Brain pericyte (primary cell): ENCODE measurements around the gene CPNE2.

Source experiments
- DNase-seq: peaks from one replicate; pipeline ENCODE4 v3.0.0-alpha.2; 2012; ENCODE audit warnings: low read depth, low spot score

The CPNE2 gene

DNA sequence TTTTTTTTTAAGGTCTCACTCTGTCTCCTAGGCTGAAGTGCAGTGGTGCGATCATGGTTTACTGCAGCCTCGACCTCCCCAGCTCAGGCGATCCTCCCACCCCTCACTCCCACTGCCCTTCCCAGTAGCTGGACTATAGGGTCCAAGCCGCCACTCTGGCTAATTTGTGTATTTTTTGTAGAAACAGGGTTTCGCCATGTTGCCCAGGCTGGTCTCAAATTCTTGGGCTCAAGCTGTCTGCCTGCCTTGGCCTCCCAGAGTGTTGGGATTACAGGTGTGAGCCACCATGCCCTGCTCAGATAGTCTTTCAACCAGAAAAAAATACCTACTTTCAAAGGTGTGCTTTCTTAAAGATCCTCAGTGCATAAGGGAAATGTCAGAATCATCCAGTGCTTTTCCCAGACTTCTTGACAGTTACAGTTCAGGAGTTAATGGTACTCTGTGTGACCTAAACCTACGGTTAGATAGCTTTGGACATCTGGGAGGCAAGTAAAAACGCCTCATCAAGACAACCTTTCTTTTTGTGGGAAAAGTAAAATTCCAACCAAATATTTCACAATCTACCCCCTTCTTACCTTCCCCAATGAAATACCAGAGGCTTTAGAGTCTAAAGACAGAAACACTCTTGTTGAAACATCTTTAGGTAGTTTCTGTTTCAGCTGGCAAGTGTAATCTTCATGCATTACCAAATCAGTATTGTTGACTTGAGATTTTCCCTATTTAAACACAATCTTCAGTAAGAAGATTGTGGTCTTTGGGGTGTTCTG, 100.5 kb downstream of the CPNE2 start:
- DNase-seq: no peak

DNA sequence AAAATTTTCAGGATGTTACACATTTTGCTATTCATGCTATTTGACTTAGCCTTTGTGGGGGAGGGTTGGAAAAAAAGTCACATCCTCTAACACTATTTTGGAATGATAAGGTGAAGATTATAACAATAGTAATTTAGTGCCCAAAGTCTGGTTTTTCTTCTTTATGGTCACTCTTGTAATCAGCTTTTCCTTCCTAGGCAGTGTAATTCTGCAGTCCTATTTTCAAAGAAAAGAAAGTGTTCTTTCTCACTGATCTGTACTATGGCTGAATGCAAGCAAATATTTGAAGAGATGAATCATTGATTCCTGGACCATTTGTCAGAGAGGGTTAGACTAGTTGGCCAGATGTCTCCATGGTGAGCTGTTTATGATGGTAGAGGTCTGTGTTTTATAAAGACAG, 102.1 kb downstream of the CPNE2 start:
- DNase-seq: peak; percentile 53

DNA sequence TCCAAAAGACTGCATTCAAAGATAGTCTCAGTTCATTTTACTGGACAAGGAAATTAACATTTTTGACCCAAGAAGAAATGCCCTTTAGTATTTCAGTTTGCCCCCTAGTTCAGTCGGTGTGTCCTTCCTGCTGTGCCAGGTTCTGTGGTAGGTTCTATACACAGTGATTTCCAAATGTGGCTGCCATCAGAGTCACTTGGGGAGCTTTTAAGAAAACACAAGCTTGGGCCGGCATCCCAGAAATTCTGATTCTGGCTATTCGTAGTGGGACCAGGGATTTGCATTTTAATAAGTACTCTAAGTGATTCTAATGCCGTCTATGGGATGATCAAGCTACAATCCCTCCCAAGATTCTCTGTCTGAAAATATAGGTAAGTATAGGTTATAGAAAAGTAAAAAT, 103.9 kb downstream of the CPNE2 start:
- DNase-seq: no peak

DNA sequence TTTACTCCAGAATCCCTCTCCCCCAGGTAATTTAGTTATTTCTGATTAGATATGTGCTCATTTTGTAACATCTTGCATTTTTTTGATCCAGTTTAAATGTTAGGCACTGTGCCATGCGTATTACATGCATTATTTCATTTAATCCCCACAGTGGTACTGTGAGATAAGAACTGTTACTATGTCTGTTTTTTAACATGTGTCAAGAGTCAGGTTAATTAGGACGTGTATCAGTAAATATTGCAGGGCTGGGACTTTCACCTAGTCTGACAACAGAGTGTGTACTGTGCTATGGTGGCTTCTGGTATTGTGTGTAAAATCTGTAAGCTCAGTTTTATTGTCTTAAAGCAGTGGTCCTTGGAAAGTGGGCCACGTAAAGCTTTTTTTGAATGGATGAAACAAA, 104.4 kb downstream of the CPNE2 start:
- DNase-seq: no peak
